WTC11 (cell line): ENCODE measurements around the gene TMEM187. TPM values are rescaled to one million over a fixed set of nuclear protein-coding genes. Genes with fewer than 3 reads are reported as not detected.

Experiments used
- ATAC-seq: fragments of 200-7000 bp; cut with Tn5 transposase; 2 replicates; pipeline ENCODE4 v1.10.0; 2021; ENCODE audit warnings: mild to moderate bottlenecking, moderate library complexity
- CTCF ChIA-PET: fragments of 300-600 bp; sonication (Branson Sonifier 250); formaldehyde crosslinking; loops from one replicate; lab custom pipeline; 2021; ENCODE audit warnings: antibody characterized with exemption; lab: Charles Lee
- POLR2A ChIA-PET: fragments of 350-600 bp; sonication (Branson Sonifier 250); formaldehyde crosslinking; loops from one replicate; lab custom pipeline; 2021; ENCODE audit warnings: antibody characterized with exemption; lab: Charles Lee
- DNase-seq: peaks from one replicate; pipeline ENCODE4 v3.0.0; 2021; ENCODE audit warnings: low spot score
- H3K27ac Mint-ChIP-seq: 2 replicates; pipeline ENCODE4 v1.8.0; 2021; ENCODE audit warnings: mixed read lengths
- H3K27me3 Mint-ChIP-seq: 2 replicates; pipeline ENCODE4 v1.8.0; 2021; ENCODE audit warnings: low read depth, mild to moderate bottlenecking, moderate library complexity, mixed read lengths
- H3K36me3 Mint-ChIP-seq: 2 replicates; pipeline ENCODE4 v1.8.0; 2021; ENCODE audit warnings: mixed read lengths
- H3K4me1 Mint-ChIP-seq: 2 replicates; pipeline ENCODE4 v1.8.0; 2022; ENCODE audit warnings: mixed read lengths
- H3K4me3 Mint-ChIP-seq: 2 replicates; pipeline ENCODE4 v1.8.0; 2021; ENCODE audit warnings: mild to moderate bottlenecking, moderate library complexity, mixed read lengths
- H3K9me3 Mint-ChIP-seq: 2 replicates; pipeline ENCODE4 v1.8.0; 2021; ENCODE audit warnings: mixed read lengths
- ESRRA ChIP-seq: sonication (generic); formaldehyde crosslinking; IDR thresholded peaks from 2 replicates; pipeline ENCODE4 v1.8.1; 2022; ENCODE audit warnings: mild to moderate bottlenecking, missing genetic modification reagents, borderline replicate concordance
- MXD4 ChIP-seq: fragments of 250-450 bp; sonication (Bioruptor Pico); IDR thresholded peaks from 2 replicates; pipeline ENCODE4 v1.8.0; 2021; ENCODE audit warnings: mild to moderate bottlenecking, moderate library complexity, borderline replicate concordance
- NFE2L1 ChIP-seq: sonication (generic); formaldehyde crosslinking; IDR thresholded peaks from 2 replicates; pipeline ENCODE4 v1.8.1; 2023; ENCODE audit warnings: missing genetic modification reagents
- PRRX2 ChIP-seq: fragments of 250-450 bp; sonication (Bioruptor Pico); IDR thresholded peaks from 2 replicates; pipeline ENCODE4 v1.8.0; 2021; ENCODE audit warnings: mild to moderate bottlenecking
- SMAD4 ChIP-seq: sonication (generic); formaldehyde crosslinking; IDR thresholded peaks from 2 replicates; pipeline ENCODE4 v1.8.0; 2022; ENCODE audit warnings: mild to moderate bottlenecking, missing genetic modification reagents
- STAT6 ChIP-seq: sonication (generic); formaldehyde crosslinking; conservative IDR thresholded peaks from 2 replicates; pipeline ENCODE4 v1.8.1; 2023; ENCODE audit warnings: mild to moderate bottlenecking, low read depth, missing genetic modification reagents, moderate library complexity
- TEAD1 ChIP-seq: sonication (generic); formaldehyde crosslinking; IDR thresholded peaks from 2 replicates; pipeline ENCODE4 v1.8.0; 2022; ENCODE audit warnings: mild to moderate bottlenecking, missing genetic modification reagents
- ZBTB43 ChIP-seq: sonication (generic); formaldehyde crosslinking; IDR thresholded peaks from 2 replicates; pipeline ENCODE4 v1.8.1; 2023; ENCODE audit warnings: mild to moderate bottlenecking, missing genetic modification reagents
- ZNF219 ChIP-seq: sonication (generic); formaldehyde crosslinking; IDR thresholded peaks from 2 replicates; pipeline ENCODE4 v1.8.0; 2023; ENCODE audit warnings: missing genetic modification reagents, mild to moderate bottlenecking, borderline replicate concordance
- ZNF232 ChIP-seq: sonication (generic); formaldehyde crosslinking; IDR thresholded peaks from 2 replicates; pipeline ENCODE4 v1.8.0; 2022; ENCODE audit warnings: mild to moderate bottlenecking, missing genetic modification reagents
- ZNF263 ChIP-seq: sonication (generic); formaldehyde crosslinking; IDR thresholded peaks from 2 replicates; pipeline ENCODE4 v1.8.1; 2022; ENCODE audit warnings: low read depth, mild to moderate bottlenecking, moderate library complexity, missing genetic modification reagents
- total RNA-seq: library from RNA; stranded (reverse); gene quantifications from 3 replicates; pipeline ENCODE4 v1.2.3, GENCODE V29; 2021
- TF ChIP-seq, protein P1 (sequence below): sonication (generic); formaldehyde crosslinking; IDR thresholded peaks from 2 replicates; pipeline ENCODE4 v1.8.1; 2023; ENCODE audit warnings: mild to moderate bottlenecking, missing genetic modification reagents, moderate library complexity
- TF ChIP-seq, protein P2 (sequence below): sonication (generic); formaldehyde crosslinking; IDR thresholded peaks from 2 replicates; pipeline ENCODE4 v1.8.0; 2022; ENCODE audit warnings: mild to moderate bottlenecking, missing genetic modification reagents

The TMEM187 gene
- total RNA-seq, 1 experiment from 2014 or later = 8.4 TPM

GRCh38 chrX:154016366-154017076 is 44.0 kb downstream of the TMEM187 start:
- TF ChIP-seq MXD4 (CRISPR knock-in tag) (no peak), SMAD4 (CRISPR knock-in tag) (no peak), TEAD1 (no peak), STAT6 (CRISPR knock-in tag) (no peak), ZBTB43 (CRISPR knock-in tag) (no peak)
- H3K9me3 Mint-ChIP-seq = no peaks in the 10 kb centered on the region
- H3K4me1 Mint-ChIP-seq = peaks cover 20% of the 10 kb centered on the region
- DNase-seq (no peak), ATAC-seq (no peak)
- H3K4me3 Mint-ChIP-seq = no peak overlapping the region
- H3K27me3 Mint-ChIP-seq = no peaks in the 10 kb centered on the region
- ChIA-PET POLR2A (no interaction called here), CTCF (no interaction called here)
- H3K36me3 Mint-ChIP-seq = peaks cover 5% of the 10 kb centered on the region
- no peak overlapping the region for H3K27ac Mint-ChIP-seq

GRCh38 chrX:154017766-154018517 is 45.4 kb downstream of the TMEM187 start:
- Mint-ChIP-seq H3K4me1 (peaks cover 29% of the 10 kb centered on the region), H3K27me3 (no peaks in the 10 kb centered on the region)

DNA sequence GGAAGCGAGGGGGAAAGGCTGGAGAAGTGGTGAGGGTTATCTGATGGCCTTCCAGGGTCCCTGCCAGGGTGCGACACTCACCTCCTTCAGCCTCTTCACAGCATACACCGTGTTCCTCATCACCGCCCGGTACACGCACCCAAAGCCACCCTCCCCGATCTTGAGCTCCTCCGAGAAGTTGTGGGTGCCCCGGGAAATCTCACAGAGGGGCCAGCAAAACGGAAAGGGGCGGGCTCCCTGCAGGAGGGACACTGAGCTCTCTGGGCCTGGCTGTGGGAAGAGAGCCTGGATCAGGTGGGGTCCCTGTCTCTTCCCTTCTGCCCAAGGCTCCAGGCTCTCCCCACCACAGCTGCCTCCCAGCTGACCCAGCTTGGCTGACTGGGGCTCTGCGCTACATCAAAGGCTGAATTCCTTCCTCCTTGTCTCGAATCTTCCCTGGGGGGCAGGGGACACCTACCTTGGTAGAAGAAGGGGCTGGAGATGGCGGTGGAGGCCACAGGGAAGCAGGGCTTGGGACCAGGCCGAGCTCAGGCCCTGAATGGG is 46.0 kb downstream of the TMEM187 start:
- ChIA-PET POLR2A (no interaction called here), CTCF (no interaction called here)
- peaks cover 31% of the 10 kb centered on the region for H3K4me1 Mint-ChIP-seq
- TF ChIP-seq, protein P1, sequence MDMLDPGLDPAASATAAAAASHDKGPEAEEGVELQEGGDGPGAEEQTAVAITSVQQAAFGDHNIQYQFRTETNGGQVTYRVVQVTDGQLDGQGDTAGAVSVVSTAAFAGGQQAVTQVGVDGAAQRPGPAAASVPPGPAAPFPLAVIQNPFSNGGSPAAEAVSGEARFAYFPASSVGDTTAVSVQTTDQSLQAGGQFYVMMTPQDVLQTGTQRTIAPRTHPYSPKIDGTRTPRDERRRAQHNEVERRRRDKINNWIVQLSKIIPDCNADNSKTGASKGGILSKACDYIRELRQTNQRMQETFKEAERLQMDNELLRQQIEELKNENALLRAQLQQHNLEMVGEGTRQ = no peak
- TF ChIP-seq, protein P2, sequence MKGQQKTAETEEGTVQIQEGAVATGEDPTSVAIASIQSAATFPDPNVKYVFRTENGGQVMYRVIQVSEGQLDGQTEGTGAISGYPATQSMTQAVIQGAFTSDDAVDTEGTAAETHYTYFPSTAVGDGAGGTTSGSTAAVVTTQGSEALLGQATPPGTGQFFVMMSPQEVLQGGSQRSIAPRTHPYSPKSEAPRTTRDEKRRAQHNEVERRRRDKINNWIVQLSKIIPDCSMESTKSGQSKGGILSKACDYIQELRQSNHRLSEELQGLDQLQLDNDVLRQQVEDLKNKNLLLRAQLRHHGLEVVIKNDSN (CRISPR knock-in tag) = no peak
- no peak for TF ChIP-seq ZNF263 (CRISPR knock-in tag)
- no peak for TF ChIP-seq NFE2L1 (CRISPR knock-in tag)
- H3K4me3 Mint-ChIP-seq = peak overlapping the region; percentile 58
- no peak for DNase-seq
- no peak for ATAC-seq
- H3K36me3 Mint-ChIP-seq = peaks cover 5% of the 10 kb centered on the region
- no peaks in the 10 kb centered on the region for H3K27me3 Mint-ChIP-seq
- 0 out of 2 replicates have a peak overlapping the region, but pooled peaks have one; percentile 36 for H3K27ac Mint-ChIP-seq
- no peaks in the 10 kb centered on the region for H3K9me3 Mint-ChIP-seq

More at GRCh38 chrX:154017766-154018517, 45.4 kb downstream of the TMEM187 start:
- ChIA-PET POLR2A (interaction anchor here (0.6 kb wide), 1 partner anchor 392 kb away, joined by 3 read pairs; no protein-coding TSS in a partner anchor), CTCF (interaction anchor here (0.6 kb wide), 1 partner anchor 49 kb away, joined by 3 read pairs; no protein-coding TSS in a partner anchor)
- no peak for ATAC-seq
- Mint-ChIP-seq H3K27ac (no peak overlapping the region), H3K36me3 (peaks cover 5% of the 10 kb centered on the region), H3K4me3 (no peak overlapping the region), H3K9me3 (no peaks in the 10 kb centered on the region)
- no peak for DNase-seq
- TF ChIP-seq, protein P2 (CRISPR knock-in tag) = no peak
- no peak for TF ChIP-seq PRRX2
- TF ChIP-seq ZNF232 (CRISPR knock-in tag) = no peak
- TF ChIP-seq ESRRA (CRISPR knock-in tag) = no peak
- no peak for TF ChIP-seq ZNF219
